Neural cell (in vitro differentiated cells): ENCODE results near the gene PDCD1. TPM values are rescaled to one million over a fixed set of nuclear protein-coding genes. Genes with fewer than 3 reads are reported as not detected.
"Not testable (repeated sequence)": the region's sequence is repeated elsewhere in the genome, so short reads cannot be mapped to it uniquely, and the experiment has no call there.

Source experiments
- H2AFZ ChIP-seq: fragments of 200-600, 300-800 bp; sonication (generic), shearing (Covaris generic); 2 replicates; pipeline ENCODE4 v1.6.0; 2014; ENCODE audit warnings: low read depth, mild to moderate bottlenecking, antibody characterized with exemption, low read length, moderate library complexity
- H3F3A ChIP-seq: fragments of 200-600 bp; shearing (Covaris generic); 2 replicates; pipeline ENCODE4 v1.6.1; 2016; ENCODE audit warnings: mild to moderate bottlenecking, moderate library complexity, mixed read lengths, antibody characterized with exemption, low read length; ENCODE audit not compliant: insufficient read depth, poor library complexity, severe bottlenecking
- H3K27ac ChIP-seq: fragments of 200-600, 300-800 bp; sonication (generic), shearing (Covaris generic); 2 replicates; pipeline ENCODE4 v1.5.1; 2014; ENCODE audit warnings: mild to moderate bottlenecking, low read length, moderate library complexity
- H3K27me3 ChIP-seq: fragments of 300-800, 200-600 bp; sonication (generic), shearing (Covaris generic); 2 replicates; pipeline ENCODE4 v1.6.0; 2014; ENCODE audit warnings: mild to moderate bottlenecking, low read depth, low read length, moderate library complexity; ENCODE audit not compliant: insufficient read depth
- H3K36me3 ChIP-seq: fragments of 300-800, 200-600 bp; sonication (generic), shearing (Covaris generic); 2 replicates; pipeline ENCODE4 v1.5.1; 2014; ENCODE audit warnings: mild to moderate bottlenecking, antibody characterized with exemption, low read length, moderate library complexity; ENCODE audit not compliant: insufficient read depth
- H3K4me2 ChIP-seq: fragments of 300-800, 200-600 bp; sonication (generic), shearing (Covaris generic); 2 replicates; pipeline ENCODE4 v1.6.0; 2014; ENCODE audit warnings: mild to moderate bottlenecking, low read length
- H3K4me3 ChIP-seq: fragments of 300-800, 200-600 bp; sonication (generic), shearing (Covaris generic); 2 replicates; pipeline ENCODE4 v1.5.1; 2014; ENCODE audit warnings: mild to moderate bottlenecking, low read length, moderate library complexity
- H3K79me2 ChIP-seq: fragments of 200-600 bp; shearing (Covaris generic); replicated peaks from 2 replicates; pipeline ENCODE4 v1.6.0; 2014; ENCODE audit warnings: mild to moderate bottlenecking, low read length, moderate library complexity; ENCODE audit not compliant: insufficient read depth
- H3K9ac ChIP-seq: fragments of 300-800, 200-600 bp; sonication (generic), shearing (Covaris generic); 2 replicates; pipeline ENCODE4 v1.6.1; 2016; ENCODE audit warnings: mild to moderate bottlenecking, low read length, mixed read lengths
- H3K9me2 ChIP-seq: fragments of 200-600 bp; shearing (Covaris generic); 2 replicates; pipeline ENCODE4 v1.6.1; 2016; ENCODE audit warnings: mild to moderate bottlenecking, low read length, mixed read lengths; ENCODE audit not compliant: insufficient read depth
- H3K9me3 ChIP-seq: fragments of 200-600, 300-800 bp; sonication (generic), shearing (Covaris generic); 2 replicates; pipeline ENCODE4 v1.6.1; 2016; ENCODE audit warnings: mild to moderate bottlenecking, mixed run types, low read length, moderate library complexity, mixed read lengths
- H4K20me1 ChIP-seq: fragments of 200-600 bp; shearing (Covaris generic); 2 replicates; pipeline ENCODE4 v1.6.1; 2016; ENCODE audit warnings: mild to moderate bottlenecking, mixed run types; ENCODE audit not compliant: insufficient read depth
- EP300 ChIP-seq: fragments of 450-650 bp; conservative IDR thresholded peaks from 2 replicates; pipeline ENCODE4 v1.6.1; 2014; ENCODE audit warnings: antibody characterized with exemption, mild to moderate bottlenecking, moderate library complexity; ENCODE audit not compliant: poor library complexity, severe bottlenecking
- EZH2 ChIP-seq: fragments of 200-600, 300-800 bp; shearing (Covaris generic), sonication (generic); IDR thresholded peaks from 2 replicates; pipeline ENCODE4 v1.6.1; 2014; ENCODE audit warnings: antibody characterized with exemption, low read length, borderline replicate concordance, mild to moderate bottlenecking; ENCODE audit not compliant: insufficient read depth, poor library complexity, severe bottlenecking
- MXI1 ChIP-seq: fragments of 450-650 bp; conservative IDR thresholded peaks from 2 replicates; pipeline ENCODE4 v1.6.1; 2014; ENCODE audit warnings: antibody characterized with exemption, mild to moderate bottlenecking; ENCODE audit not compliant: poor library complexity, severe bottlenecking
- POLR2AphosphoS5 ChIP-seq: IDR thresholded peaks from 2 replicates; pipeline ENCODE4 v1.6.1; 2012
- RAD21 ChIP-seq: fragments of 450-650 bp; conservative IDR thresholded peaks from 2 replicates; pipeline ENCODE4 v1.6.1; 2014; ENCODE audit warnings: antibody characterized with exemption, mild to moderate bottlenecking, moderate library complexity
- SMC3 ChIP-seq: fragments of 450-650 bp; conservative IDR thresholded peaks from 2 replicates; pipeline ENCODE4 v1.6.1; 2014; ENCODE audit warnings: antibody characterized with exemption, mild to moderate bottlenecking, moderate library complexity; ENCODE audit not compliant: poor library complexity
- TAF1 ChIP-seq: IDR thresholded peaks from 2 replicates; pipeline ENCODE4 v1.6.1; 2012; ENCODE audit warnings: low read depth
- polyA plus RNA-seq: library from polyadenylated mRNA; depleted of rRNA; stranded (reverse); fragments of >200 nt; gene quantifications from 2 replicates; pipeline ENCODE4 v1.2.3, GENCODE V29; 2014
- TF ChIP-seq, protein P1 (sequence below): fragments of 450-650 bp; IDR thresholded peaks from 2 replicates; pipeline ENCODE4 v1.5.1; 2014; ENCODE audit warnings: antibody characterized with exemption, mild to moderate bottlenecking, moderate library complexity; ENCODE audit not compliant: poor library complexity, severe bottlenecking
- TF ChIP-seq, protein P2 (sequence below): IDR thresholded peaks from 2 replicates; pipeline ENCODE4 v1.6.1; 2012; ENCODE audit warnings: borderline replicate concordance

Gene PDCD1
- polyA plus RNA-seq, 1 donor from 2014 or later, result not detected

- no peak for TF ChIP-seq SMC3
- TF ChIP-seq POLR2AphosphoS5, result no peak
Observed at GRCh38 chr2:241818229-241818942, 40.3 kb downstream of the PDCD1 start (continued).

GRCh38 chr2:241817821-241818215, 40.9 kb downstream of the PDCD1 start:
- H4K20me1 ChIP-seq, H3K9me2 ChIP-seq, H3K79me2 ChIP-seq, H3K4me2 ChIP-seq, H2AFZ ChIP-seq, H3F3A ChIP-seq, H3K9me3 ChIP-seq, H3K4me3 ChIP-seq, H3K9ac ChIP-seq, H3K27me3 ChIP-seq, H3K27ac ChIP-seq, H3K36me3 ChIP-seq: not testable (repeated sequence)

- Histone ChIP-seq H3K36me3 (no peaks in the 10 kb centered on the region), H3K27ac (no peak overlapping the region), H2AFZ (no peak overlapping the region), H3K27me3 (no peaks in the 10 kb centered on the region), H3K9ac (no peak overlapping the region), H3K4me2 (no peak overlapping the region), H3F3A (no peaks in the 10 kb centered on the region), H4K20me1 (no peaks in the 10 kb centered on the region), H3K4me3 (no peak overlapping the region), H3K79me2 (no peaks in the 10 kb centered on the region), H3K9me2 (no peaks in the 10 kb centered on the region), H3K9me3 (no peaks in the 10 kb centered on the region)
- TF ChIP-seq, protein P1, sequence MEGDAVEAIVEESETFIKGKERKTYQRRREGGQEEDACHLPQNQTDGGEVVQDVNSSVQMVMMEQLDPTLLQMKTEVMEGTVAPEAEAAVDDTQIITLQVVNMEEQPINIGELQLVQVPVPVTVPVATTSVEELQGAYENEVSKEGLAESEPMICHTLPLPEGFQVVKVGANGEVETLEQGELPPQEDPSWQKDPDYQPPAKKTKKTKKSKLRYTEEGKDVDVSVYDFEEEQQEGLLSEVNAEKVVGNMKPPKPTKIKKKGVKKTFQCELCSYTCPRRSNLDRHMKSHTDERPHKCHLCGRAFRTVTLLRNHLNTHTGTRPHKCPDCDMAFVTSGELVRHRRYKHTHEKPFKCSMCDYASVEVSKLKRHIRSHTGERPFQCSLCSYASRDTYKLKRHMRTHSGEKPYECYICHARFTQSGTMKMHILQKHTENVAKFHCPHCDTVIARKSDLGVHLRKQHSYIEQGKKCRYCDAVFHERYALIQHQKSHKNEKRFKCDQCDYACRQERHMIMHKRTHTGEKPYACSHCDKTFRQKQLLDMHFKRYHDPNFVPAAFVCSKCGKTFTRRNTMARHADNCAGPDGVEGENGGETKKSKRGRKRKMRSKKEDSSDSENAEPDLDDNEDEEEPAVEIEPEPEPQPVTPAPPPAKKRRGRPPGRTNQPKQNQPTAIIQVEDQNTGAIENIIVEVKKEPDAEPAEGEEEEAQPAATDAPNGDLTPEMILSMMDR, result no peak
- TF ChIP-seq EZH2 (no peak), TAF1 (no peak), EP300 (no peak), RAD21 (no peak), MXI1 (no peak), SMC3 (no peak)
Observed at GRCh38 chr2:241817126-241817820, 41.4 kb downstream of the PDCD1 start.

DNA sequence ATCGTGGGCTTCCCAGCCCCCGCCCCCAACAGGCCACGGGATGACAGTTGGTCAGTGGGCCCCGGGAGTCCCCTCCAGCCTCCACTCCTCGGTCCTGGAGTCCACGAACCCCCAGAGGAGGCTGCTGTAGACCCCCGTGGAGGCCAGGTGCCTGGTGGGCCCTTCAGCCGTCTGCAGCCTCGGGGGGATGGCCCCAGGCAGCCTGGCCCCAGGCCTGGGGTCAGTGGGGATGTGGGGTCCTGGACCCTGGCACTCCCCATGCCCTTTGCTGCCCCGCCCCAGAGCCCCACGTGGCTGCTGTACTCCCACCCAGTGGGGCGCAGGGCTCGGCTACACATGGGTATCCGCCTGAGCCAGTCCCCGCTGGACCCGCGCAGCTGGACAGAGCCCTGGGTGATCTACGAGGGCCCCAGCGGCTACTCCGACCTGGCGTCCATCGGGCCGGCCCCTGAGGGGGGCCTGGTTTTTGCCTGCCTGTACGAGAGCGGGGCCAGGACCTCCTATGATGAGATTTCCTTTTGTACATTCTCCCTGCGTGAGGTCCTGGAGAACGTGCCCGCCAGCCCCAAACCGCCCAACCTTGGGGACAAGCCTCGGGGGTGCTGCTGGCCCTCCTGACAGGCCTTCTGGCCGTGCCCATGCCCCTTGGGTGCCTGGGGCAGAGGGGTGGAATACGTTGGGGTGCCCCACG, 42.1 kb downstream of the PDCD1 start:
- Histone ChIP-seq H4K20me1 (no peaks in the 10 kb centered on the region), H3K9me2 (no peaks in the 10 kb centered on the region)

More for the DNA sequence above, 42.1 kb downstream of the PDCD1 start:
- no peaks in the 10 kb centered on the region for H3F3A ChIP-seq
- H3K9ac ChIP-seq, result no peak overlapping the region
- H3K27me3 ChIP-seq, result no peaks in the 10 kb centered on the region
- H3K27ac ChIP-seq, result no peak overlapping the region
- no peaks in the 10 kb centered on the region for H3K9me3 ChIP-seq
- H3K36me3 ChIP-seq, result no peaks in the 10 kb centered on the region
- H3K4me3 ChIP-seq, result no peak overlapping the region
- H3K4me2 ChIP-seq, result no peak overlapping the region
- TF ChIP-seq TAF1 (no peak), EP300 (no peak), POLR2AphosphoS5 (no peak), SMC3 (no peak), EZH2 (no peak), RAD21 (no peak), MXI1 (no peak)
- TF ChIP-seq, protein P1, result no peak
- TF ChIP-seq, protein P2, sequence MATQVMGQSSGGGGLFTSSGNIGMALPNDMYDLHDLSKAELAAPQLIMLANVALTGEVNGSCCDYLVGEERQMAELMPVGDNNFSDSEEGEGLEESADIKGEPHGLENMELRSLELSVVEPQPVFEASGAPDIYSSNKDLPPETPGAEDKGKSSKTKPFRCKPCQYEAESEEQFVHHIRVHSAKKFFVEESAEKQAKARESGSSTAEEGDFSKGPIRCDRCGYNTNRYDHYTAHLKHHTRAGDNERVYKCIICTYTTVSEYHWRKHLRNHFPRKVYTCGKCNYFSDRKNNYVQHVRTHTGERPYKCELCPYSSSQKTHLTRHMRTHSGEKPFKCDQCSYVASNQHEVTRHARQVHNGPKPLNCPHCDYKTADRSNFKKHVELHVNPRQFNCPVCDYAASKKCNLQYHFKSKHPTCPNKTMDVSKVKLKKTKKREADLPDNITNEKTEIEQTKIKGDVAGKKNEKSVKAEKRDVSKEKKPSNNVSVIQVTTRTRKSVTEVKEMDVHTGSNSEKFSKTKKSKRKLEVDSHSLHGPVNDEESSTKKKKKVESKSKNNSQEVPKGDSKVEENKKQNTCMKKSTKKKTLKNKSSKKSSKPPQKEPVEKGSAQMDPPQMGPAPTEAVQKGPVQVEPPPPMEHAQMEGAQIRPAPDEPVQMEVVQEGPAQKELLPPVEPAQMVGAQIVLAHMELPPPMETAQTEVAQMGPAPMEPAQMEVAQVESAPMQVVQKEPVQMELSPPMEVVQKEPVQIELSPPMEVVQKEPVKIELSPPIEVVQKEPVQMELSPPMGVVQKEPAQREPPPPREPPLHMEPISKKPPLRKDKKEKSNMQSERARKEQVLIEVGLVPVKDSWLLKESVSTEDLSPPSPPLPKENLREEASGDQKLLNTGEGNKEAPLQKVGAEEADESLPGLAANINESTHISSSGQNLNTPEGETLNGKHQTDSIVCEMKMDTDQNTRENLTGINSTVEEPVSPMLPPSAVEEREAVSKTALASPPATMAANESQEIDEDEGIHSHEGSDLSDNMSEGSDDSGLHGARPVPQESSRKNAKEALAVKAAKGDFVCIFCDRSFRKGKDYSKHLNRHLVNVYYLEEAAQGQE, result no peak
- no peak overlapping the region for H2AFZ ChIP-seq
- no peaks in the 10 kb centered on the region for H3K79me2 ChIP-seq
